DOHH2 (cell line): ENCODE results near the gene PTX3.

Experiments
- H3F3A ChIP-seq: fragments of 200-600 bp; sonication (generic), shearing (Covaris generic); 2 replicates; pipeline ENCODE4 v1.6.0; 2016; ENCODE audit warnings: antibody characterized with exemption, mild to moderate bottlenecking; ENCODE audit not compliant: control insufficient read depth, insufficient read depth
- H3K27ac ChIP-seq: fragments of 200-600 bp; sonication (generic); 2 replicates; pipeline ENCODE4 v1.5.1; 2014; ENCODE audit warnings: low read depth, mild to moderate bottlenecking, low read length, moderate library complexity
- H3K27me3 ChIP-seq: fragments of 200-600 bp; sonication (generic); 2 replicates; pipeline ENCODE4 v1.6.1; 2014; ENCODE audit warnings: mild to moderate bottlenecking, low read length, mixed read lengths; ENCODE audit not compliant: control insufficient read depth
- H3K36me3 ChIP-seq: fragments of 200-600 bp; sonication (generic); 2 replicates; pipeline ENCODE4 v1.6.1; 2014; ENCODE audit warnings: mild to moderate bottlenecking, low read length, moderate library complexity, mixed read lengths; ENCODE audit not compliant: control insufficient read depth
- H3K4me1 ChIP-seq: fragments of 200-600 bp; sonication (generic); 2 replicates; pipeline ENCODE4 v1.6.1; 2014; ENCODE audit warnings: mild to moderate bottlenecking, low read length, mixed read lengths; ENCODE audit not compliant: control insufficient read depth
- H3K4me2 ChIP-seq: fragments of 200-600 bp; sonication (generic); 2 replicates; pipeline ENCODE4 v1.6.0; 2014; ENCODE audit warnings: mild to moderate bottlenecking, low read length, moderate library complexity
- H3K4me3 ChIP-seq: fragments of 200-600 bp; sonication (generic); 2 replicates; pipeline ENCODE4 v1.5.1; 2014; ENCODE audit warnings: mild to moderate bottlenecking, low read length, mixed read lengths
- H3K79me2 ChIP-seq: fragments of 200-600 bp; sonication (generic); 2 replicates; pipeline ENCODE4 v1.6.1; 2014; ENCODE audit warnings: mild to moderate bottlenecking, low read length, mixed read lengths; ENCODE audit not compliant: control insufficient read depth
- H3K9me2 ChIP-seq: fragments of 200-600 bp; sonication (generic); replicated peaks from 2 replicates; pipeline ENCODE4 v1.6.1; 2014; ENCODE audit warnings: mild to moderate bottlenecking, low read length, mixed read lengths; ENCODE audit not compliant: control insufficient read depth
- H3K9me3 ChIP-seq: fragments of 200-600 bp; sonication (generic); 2 replicates; pipeline ENCODE4 v1.6.1; 2014; ENCODE audit warnings: antibody characterized with exemption, low read length, mixed read lengths; ENCODE audit not compliant: control insufficient read depth, insufficient read depth
- H4K20me1 ChIP-seq: fragments of 200-600 bp; sonication (generic); 2 replicates; pipeline ENCODE4 v1.6.0; 2014; ENCODE audit warnings: low read depth, mild to moderate bottlenecking, antibody characterized with exemption, low read length, moderate library complexity; ENCODE audit not compliant: control insufficient read depth, insufficient read depth
- CTCF ChIP-seq: fragments of 200-600 bp; sonication (generic); IDR thresholded peaks from one replicate; pipeline ENCODE4 v1.5.1; 2014; ENCODE audit warnings: antibody characterized with exemption, mild to moderate bottlenecking, low read depth, low read length; ENCODE audit not compliant: poor library complexity, severe bottlenecking
- EZH2phosphoT487 ChIP-seq: fragments of 200-600 bp; sonication (generic); IDR thresholded peaks from 2 replicates; pipeline ENCODE4 v1.6.1; 2017; ENCODE audit warnings: borderline replicate concordance, mild to moderate bottlenecking, antibody characterized with exemption, low read length, moderate library complexity, mixed read lengths

Gene PTX3

GRCh38 chr3:157479464-157480243, 43.0 kb downstream of the PTX3 start:
- no peak overlapping the region for H3K4me3 ChIP-seq
- no peaks in the 10 kb centered on the region for H3K9me2 ChIP-seq
- H3K4me2 ChIP-seq: no peak overlapping the region
- H3K36me3 ChIP-seq: no peaks in the 10 kb centered on the region
- H3F3A ChIP-seq: no peaks in the 10 kb centered on the region
- no peaks in the 10 kb centered on the region for H4K20me1 ChIP-seq
- H3K4me1 ChIP-seq: no peaks in the 10 kb centered on the region
- H3K9me3 ChIP-seq: no peaks in the 10 kb centered on the region
- no peaks in the 10 kb centered on the region for H3K79me2 ChIP-seq
- H3K27ac ChIP-seq: no peak overlapping the region
- no peak for TF ChIP-seq EZH2phosphoT487
- TF ChIP-seq CTCF: no peak
- H3K27me3 ChIP-seq: no peaks in the 10 kb centered on the region

DNA sequence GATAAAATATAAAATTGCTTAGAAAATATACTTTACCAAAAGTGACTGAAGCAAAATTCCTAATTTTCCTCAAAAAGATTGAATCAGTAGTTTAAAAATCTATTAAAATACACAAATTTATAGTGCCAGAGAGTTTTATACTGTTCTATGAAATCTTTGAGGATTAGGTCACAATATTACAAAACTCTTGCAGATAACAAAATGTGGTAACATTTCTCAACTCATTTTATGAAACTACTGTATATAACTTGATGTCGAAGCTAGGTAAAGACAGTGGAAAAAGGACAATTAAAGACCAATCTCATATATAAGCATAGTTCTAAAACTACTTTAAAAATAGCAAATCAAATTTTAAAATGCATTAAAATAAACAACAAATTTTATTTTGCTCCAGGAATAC, 50.7 kb downstream of the PTX3 start:
- Histone ChIP-seq H3K79me2 (no peaks in the 10 kb centered on the region), H3K4me1 (no peaks in the 10 kb centered on the region), H3K4me3 (no peak overlapping the region), H3K27me3 (no peaks in the 10 kb centered on the region), H4K20me1 (no peaks in the 10 kb centered on the region), H3K27ac (no peak overlapping the region), H3F3A (no peaks in the 10 kb centered on the region), H3K9me3 (no peaks in the 10 kb centered on the region), H3K4me2 (no peak overlapping the region), H3K36me3 (no peaks in the 10 kb centered on the region), H3K9me2 (no peaks in the 10 kb centered on the region)
- no peak for TF ChIP-seq CTCF
- TF ChIP-seq EZH2phosphoT487: no peak

DNA sequence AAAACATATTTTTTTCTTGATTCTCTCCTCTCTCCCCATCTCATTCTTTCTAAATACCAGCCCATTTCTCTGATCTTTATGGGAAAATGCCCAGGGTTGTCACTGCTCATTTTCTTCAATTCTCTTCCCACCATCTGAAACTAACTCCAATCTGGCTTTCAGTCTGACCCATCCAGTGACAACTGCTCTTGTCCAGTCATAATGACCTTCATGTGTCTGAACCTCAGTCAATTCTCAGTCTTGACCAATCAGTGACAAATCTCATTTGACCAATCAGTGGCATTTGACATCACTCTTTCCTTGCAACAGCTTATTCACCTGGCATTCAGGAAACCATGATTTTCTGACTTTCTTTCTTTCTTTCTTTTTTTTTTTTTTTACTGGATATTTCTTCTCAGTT, 51.5 kb downstream of the PTX3 start:
- Histone ChIP-seq H3K4me2 (no peak overlapping the region), H3K27me3 (no peaks in the 10 kb centered on the region), H3K9me3 (no peaks in the 10 kb centered on the region), H3K27ac (no peak overlapping the region), H3K79me2 (no peaks in the 10 kb centered on the region), H3K4me1 (no peaks in the 10 kb centered on the region), H3K9me2 (no peaks in the 10 kb centered on the region), H3K36me3 (no peaks in the 10 kb centered on the region), H3F3A (no peaks in the 10 kb centered on the region), H3K4me3 (no peak overlapping the region), H4K20me1 (no peaks in the 10 kb centered on the region)
- TF ChIP-seq EZH2phosphoT487 (no peak), CTCF (no peak)
